Testis (tissue), 2 donors: ENCODE measurements around the gene GCFC2.
"Not testable (repeated sequence)": the region's sequence is repeated elsewhere in the genome, so short reads cannot be mapped to it uniquely, and the experiment has no call there.

Experiments
- CTCF ChIP-seq, 3 experiments: fragments of 450-650 bp in 2 of 3; fragments of 200-600 bp in 1 of 3; sonication (generic) in 1 of 3; IDR thresholded peaks; one replicate each; pipeline ENCODE4 v1.5.1; 2016 to 2019; ENCODE audit warnings: antibody characterized with exemption in 3 of 3, mild to moderate bottlenecking in 2 of 3, moderate library complexity in 1 of 3
- POLR2A ChIP-seq: fragments of 450-650 bp; IDR thresholded peaks from one replicate; pipeline ENCODE4 v1.6.1; 2017; ENCODE audit warnings: antibody characterized with exemption, mild to moderate bottlenecking, moderate library complexity

- not testable (repeated sequence) for TF ChIP-seq CTCF (IDR thresholded peaks at IDR 0.05); POLR2A
Observed at GRCh38 chr2:75683430-75683829, 27.3 kb downstream of the GCFC2 start.
